ENCODE measurements around the gene ZNF30.

- TF ChIP-seq POLR2A (IDR thresholded peaks at IDR 0.05) (no peak), CTCF (IDR thresholded peaks at IDR 0.05) (no peak)
Measured at GRCh38 chr19:34972163-34972705, 45.5 kb downstream of the ZNF30 start.
